H9 (cell line): ENCODE measurements around the gene TRIO. TPM values are rescaled to one million over a fixed set of nuclear protein-coding genes. Genes with fewer than 3 reads are reported as not detected.

Source experiments
- DNase-seq: peaks from one replicate; pipeline ENCODE4 v3.0.0-alpha.2; 2017
- H2AFZ ChIP-seq: one replicate; pipeline ENCODE4 v1.6.1; 2013; ENCODE audit warnings: mild to moderate bottlenecking, low read length, control low read depth, moderate library complexity
- H2AK5ac ChIP-seq: 2 replicates; pipeline ENCODE4 v1.6.1; 2013; ENCODE audit warnings: low read length, control low read depth, mixed read lengths; ENCODE audit not compliant: insufficient read length
- H2BK120ac ChIP-seq: one replicate; pipeline ENCODE4 v1.6.1; 2013; ENCODE audit warnings: low read depth, mild to moderate bottlenecking, low read length, control low read depth, inconsistent platforms; ENCODE audit not compliant: poor library complexity, severe bottlenecking
- H2BK12ac ChIP-seq: 2 replicates; pipeline ENCODE4 v1.6.1; 2013; ENCODE audit warnings: low read length, control low read depth, mixed read lengths, low read depth; ENCODE audit not compliant: insufficient read length
- H2BK15ac ChIP-seq: 2 replicates; pipeline ENCODE4 v1.6.1; 2013; ENCODE audit warnings: low read depth, low read length, control low read depth
- H2BK20ac ChIP-seq: one replicate; pipeline ENCODE4 v1.6.1; 2013; ENCODE audit warnings: low read depth, mild to moderate bottlenecking, low read length, control low read depth, inconsistent platforms; ENCODE audit not compliant: poor library complexity, severe bottlenecking
- H2BK5ac ChIP-seq: 2 replicates; pipeline ENCODE4 v1.6.1; 2013; ENCODE audit warnings: low read length, control low read depth, mixed read lengths; ENCODE audit not compliant: insufficient read length
- H3K14ac ChIP-seq: 2 replicates; pipeline ENCODE4 v1.6.1; 2013; ENCODE audit warnings: low read length, control low read depth; ENCODE audit not compliant: insufficient read depth
- H3K18ac ChIP-seq: 2 replicates; pipeline ENCODE4 v1.6.1; 2013; ENCODE audit warnings: low read depth, mild to moderate bottlenecking, mixed read lengths, low read length, control low read depth; ENCODE audit not compliant: insufficient read length
- H3K23ac ChIP-seq: 2 replicates; pipeline ENCODE4 v1.6.1; 2013; ENCODE audit warnings: low read length, control low read depth, mixed read lengths, low read depth; ENCODE audit not compliant: insufficient read length
- H3K23me2 ChIP-seq: 2 replicates; pipeline ENCODE4 v1.6.1; 2013; ENCODE audit warnings: low read depth, mild to moderate bottlenecking, mixed read lengths, low read length, control low read depth; ENCODE audit not compliant: insufficient read length, poor library complexity, severe bottlenecking
- H3K27ac ChIP-seq: 2 replicates; pipeline ENCODE4 v1.5.1; 2013; ENCODE audit warnings: low read length, control low read depth, mixed read lengths, low read depth; ENCODE audit not compliant: insufficient read length
- H3K27me3 ChIP-seq: 2 replicates; pipeline ENCODE4 v1.6.1; 2013; ENCODE audit warnings: low read length, control low read depth, inconsistent platforms; ENCODE audit not compliant: insufficient read depth
- H3K4ac ChIP-seq: 2 replicates; pipeline ENCODE4 v1.6.1; 2013; ENCODE audit warnings: low read depth, mild to moderate bottlenecking, control low read depth, inconsistent platforms, low read length, moderate library complexity
- H3K4me1 ChIP-seq: 2 replicates; pipeline ENCODE4 v1.6.1; 2013; ENCODE audit warnings: low read length, control low read depth, inconsistent platforms; ENCODE audit not compliant: insufficient read depth
- H3K4me2 ChIP-seq: 2 replicates; pipeline ENCODE4 v1.6.1; 2013; ENCODE audit warnings: low read length, control low read depth, mixed read lengths; ENCODE audit not compliant: insufficient read length, insufficient read depth
- H3K56ac ChIP-seq: 2 replicates; pipeline ENCODE4 v1.6.1; 2013; ENCODE audit warnings: low read depth, mild to moderate bottlenecking, mixed read lengths, low read length, control low read depth; ENCODE audit not compliant: insufficient read length
- H3K79me1 ChIP-seq: 2 replicates; pipeline ENCODE4 v1.6.1; 2013; ENCODE audit warnings: low read depth, mild to moderate bottlenecking, moderate library complexity, low read length, control low read depth, inconsistent platforms; ENCODE audit not compliant: insufficient read depth, poor library complexity, severe bottlenecking
- H3K79me2 ChIP-seq: 2 replicates; pipeline ENCODE4 v1.6.1; 2013; ENCODE audit warnings: low read length, control low read depth, inconsistent platforms; ENCODE audit not compliant: insufficient read depth
- H3K9ac ChIP-seq: 2 replicates; pipeline ENCODE4 v1.6.1; 2013; ENCODE audit warnings: low read length, control low read depth, mixed read lengths; ENCODE audit not compliant: insufficient read length; ENCODE audit errors: extremely low read depth
- H3K9me3 ChIP-seq: one replicate; pipeline ENCODE4 v1.6.1; 2013; ENCODE audit warnings: low read depth, low read length, inconsistent platforms; ENCODE audit not compliant: control insufficient read depth
- H3T11ph ChIP-seq: one replicate; pipeline ENCODE4 v1.6.1; 2013; ENCODE audit warnings: mild to moderate bottlenecking, low read length, control low read depth, inconsistent platforms
- H4K20me1 ChIP-seq: one replicate; pipeline ENCODE4 v1.6.1; 2013; ENCODE audit not compliant: control insufficient read depth, insufficient read length, insufficient read depth
- H4K5ac ChIP-seq: 2 replicates; pipeline ENCODE4 v1.6.1; 2013; ENCODE audit warnings: low read depth, mild to moderate bottlenecking, mixed read lengths, low read length, control low read depth; ENCODE audit not compliant: insufficient read length
- H4K8ac ChIP-seq: replicated peaks from 2 replicates; pipeline ENCODE4 v1.6.1; 2013; ENCODE audit warnings: low read length, control low read depth, mixed read lengths, low read depth; ENCODE audit not compliant: insufficient read length
- H4K91ac ChIP-seq: 2 replicates; pipeline ENCODE4 v1.6.1; 2013; ENCODE audit warnings: low read depth, mild to moderate bottlenecking, moderate library complexity, mixed read lengths, low read length, control low read depth; ENCODE audit not compliant: insufficient read length
- H3K27ac Mint-ChIP-seq, 3 experiments: 2 replicates in 2 of 3; 3 replicates in 1 of 3; pipeline ENCODE4 v1.8.0; 2020 to 2021; ENCODE audit warnings: mixed read lengths in 3 of 3, mild to moderate bottlenecking in 1 of 3, moderate library complexity in 1 of 3
- H3K27me3 Mint-ChIP-seq: 2 replicates; pipeline ENCODE4 v1.8.0; 2021; ENCODE audit warnings: low read depth, mild to moderate bottlenecking, moderate library complexity, mixed read lengths
- H3K36me3 Mint-ChIP-seq, 3 experiments: 2 replicates in 2 of 3; 3 replicates in 1 of 3; pipeline ENCODE4 v1.8.0; 2020 to 2021; ENCODE audit warnings: low read depth in 3 of 3, mixed read lengths in 3 of 3; ENCODE audit not compliant: insufficient read depth in 1 of 3
- H3K4me1 Mint-ChIP-seq, 2 experiments: 2 replicates each; pipeline ENCODE4 v1.8.0; 2020; ENCODE audit warnings: mixed read lengths in 2 of 2
- H3K4me3 Mint-ChIP-seq, 2 experiments: 2 replicates in 1 of 2; 3 replicates in 1 of 2; pipeline ENCODE4 v1.8.0; 2020 to 2021; ENCODE audit warnings: mild to moderate bottlenecking in 2 of 2, mixed read lengths in 2 of 2, moderate library complexity in 1 of 2
- H3K9me3 Mint-ChIP-seq, 2 experiments: 2 replicates in 1 of 2; 3 replicates in 1 of 2; pipeline ENCODE4 v1.8.0; 2020; ENCODE audit warnings: mild to moderate bottlenecking in 2 of 2, mixed read lengths in 2 of 2, moderate library complexity in 1 of 2
- CTCF ChIP-seq: fragments of 200-600 bp; sonication (generic); conservative IDR thresholded peaks from 3 replicates; pipeline ENCODE4 v1.8.0; 2021; ENCODE audit warnings: antibody characterized with exemption, mild to moderate bottlenecking
- WGBS: extraction: QIAGEN DNeasy Blood & Tissue Kit; methylation state at CpG from one replicate; pipeline ENCODE4 v1.1.7; 2013; ENCODE audit warnings: missing lambda C conversion rate, low lambda C conversion rate, mixed read lengths; ENCODE audit not compliant: insufficient read length; ENCODE audit errors: extremely low coverage; 5-methylcytosine and 5-hydroxymethylcytosine counted together
- total RNA-seq: library from RNA; stranded (reverse); gene quantifications from 2 replicates; pipeline ENCODE4 v1.2.1, GENCODE V29; 2021

Gene TRIO
- total RNA-seq, 1 experiment from 2014 or later, result 87.8 TPM

- H3K27me3 ChIP-seq, result peaks cover 4% of the 10 kb centered on the region; the same call in 1 of the 2 replicates
- no peak overlapping the region for H3K23ac ChIP-seq
- no peak overlapping the region for H4K5ac ChIP-seq
- no peak overlapping the region for H2AFZ ChIP-seq
- no peak overlapping the region for H2BK12ac ChIP-seq
- H3K27ac Mint-ChIP-seq, result no peak overlapping the region
- H3T11ph ChIP-seq, result no peak overlapping the region
- H2AK5ac ChIP-seq, result no peak overlapping the region
- H4K8ac ChIP-seq, result no peak overlapping the region
- no peak overlapping the region for H3K4ac ChIP-seq
- no peak overlapping the region for H3K27ac ChIP-seq
- H3K4me2 ChIP-seq, result no peak overlapping the region
- H3K9me3 Mint-ChIP-seq, result peaks cover 2 to 9% of the 10 kb centered on the region in 2 experiments; a peak in 2 of 5 replicates
- DNase-seq, result no peak
- no peaks in the 10 kb centered on the region for H3K79me2 ChIP-seq
- no peak overlapping the region for H3K14ac ChIP-seq
- no peak overlapping the region for H2BK15ac ChIP-seq
- WGBS, result no CpG with 5 or more reads among the region's 2 CpGs
- H4K91ac ChIP-seq, result no peak overlapping the region
- H2BK20ac ChIP-seq, result no peak overlapping the region
- H3K36me3 Mint-ChIP-seq, result peaks cover 0 to 13% (median 0%) of the 10 kb centered on the region in 3 experiments; a peak in 2 of 7 replicates
- H3K4me3 Mint-ChIP-seq, result no peak overlapping the region
- H3K27me3 Mint-ChIP-seq, result peaks cover 16% of the 10 kb centered on the region
- H2BK120ac ChIP-seq, result no peak overlapping the region
- H2BK5ac ChIP-seq, result no peak overlapping the region
- H3K9me3 ChIP-seq, result no peaks in the 10 kb centered on the region
- H3K9ac ChIP-seq, result no peak overlapping the region
- H3K18ac ChIP-seq, result no peak overlapping the region
- peaks cover 18 to 26% of the 10 kb centered on the region in 2 experiments for H3K4me1 Mint-ChIP-seq
- H4K20me1 ChIP-seq, result no peaks in the 10 kb centered on the region
- H3K23me2 ChIP-seq, result peaks cover 3% of the 10 kb centered on the region
- H3K4me1 ChIP-seq, result 0 out of 2 replicates have a peak, but pooled peaks cover 3% of the 10 kb centered on the region
- no peaks in the 10 kb centered on the region for H3K79me1 ChIP-seq
- TF ChIP-seq CTCF, result no peak
- H3K56ac ChIP-seq, result no peak overlapping the region
Measured at GRCh38 chr5:14105718-14106410, 37.3 kb upstream of the TRIO start.
